K562 (cell line): ENCODE results near the gene NNAT. TPM values are rescaled to one million over a fixed set of nuclear protein-coding genes. Genes with fewer than 3 reads are reported as not detected.

Source experiments
- ATAC-seq: fragments of 200-7000 bp; cut with Tn5 transposase; 3 replicates; pipeline ENCODE4 v1.9.1; 2020; ENCODE audit warnings: moderate library complexity
- BruUV-seq: library from RNA; stranded (reverse); fragments of 400-500 nt; replicated peaks from 2 replicates; lab custom pipeline; 2021; lab: Mats Ljungman, UMichigan
- CTCF ChIA-PET: fragments of 300-600 bp; formaldehyde crosslinking; extraction: SDS; loops from one replicate; lab custom pipeline; 2021; ENCODE audit warnings: low intra/inter-chr PET ratio; lab: Yijun Ruan, JAX
- POLR2A ChIA-PET: fragments of 300-600, 350-650 bp; sonication (Branson Sonifier 250); formaldehyde crosslinking; extraction: SDS; loops from one replicate; lab custom pipeline; 2021; ENCODE audit warnings: antibody characterized with exemption, inconsistent platforms; lab: Yijun Ruan, JAX
- DNase-seq, 4 experiments: peaks; one replicate each; pipeline versions ENCODE4 v3.0.0 to v3.0.0-alpha.2; 2011 to 2018; ENCODE audit warnings: low spot score in 3 of 4, mixed read lengths in 3 of 4; ENCODE audit errors: extremely low read depth in 1 of 4
- FAIRE-seq: peaks from 2 replicates; lab custom pipeline; 2011; peaks lifted over from hg19 to GRCh38; lab: Jason Lieb, UNC
- H2AFZ ChIP-seq: 2 replicates; pipeline ENCODE4 v1.6.0; 2011; ENCODE audit warnings: low read depth, low read length, control low read depth, inconsistent platforms
- H3K27ac ChIP-seq: fragments of 200-600 bp; 3 replicates; pipeline ENCODE4 v1.8.0; 2011; ENCODE audit warnings: low read depth, mild to moderate bottlenecking, control low read depth, inconsistent platforms, low read length, moderate library complexity, mixed read lengths; ENCODE audit errors: extremely low read depth
- H3K27me3 ChIP-seq, 2 experiments: fragments of 300-600 bp in 1 of 2; 2 replicates in 1 of 2; 3 replicates in 1 of 2; pipeline versions ENCODE4 v1.6.0 to v1.8.0; 2011; ENCODE audit warnings: inconsistent platforms in 2 of 2, low read length in 2 of 2, mild to moderate bottlenecking in 1 of 2, mixed read lengths in 1 of 2, moderate library complexity in 1 of 2; ENCODE audit not compliant: control insufficient read depth in 2 of 2, insufficient read depth in 2 of 2
- H3K36me3 ChIP-seq: fragments of 300-600 bp; 3 replicates; pipeline ENCODE4 v1.8.0; 2011; ENCODE audit warnings: mild to moderate bottlenecking, low read length, inconsistent platforms; ENCODE audit not compliant: control insufficient read depth, insufficient read depth
- H3K4me1 ChIP-seq, 2 experiments: fragments of 200-600 bp in 1 of 2; replicated peaks in 1 of 2; 2 replicates in 1 of 2; 3 replicates in 1 of 2; pipeline versions ENCODE4 v1.5.1 to v1.8.0; 2011; ENCODE audit warnings: inconsistent platforms in 2 of 2, low read length in 2 of 2, mild to moderate bottlenecking in 1 of 2, mixed read lengths in 1 of 2, moderate library complexity in 1 of 2; ENCODE audit not compliant: control insufficient read depth in 2 of 2, insufficient read depth in 2 of 2
- H3K4me2 ChIP-seq: 2 replicates; pipeline ENCODE4 v1.6.1; 2011; ENCODE audit warnings: low read length, control low read depth, inconsistent platforms, mixed read lengths; ENCODE audit not compliant: insufficient read depth
- H3K4me3 ChIP-seq: fragments of 200-600 bp; sonication (generic), shearing (Covaris generic); 2 replicates; pipeline ENCODE4 v1.5.1; 2016; ENCODE audit warnings: control low read depth, inconsistent platforms
- H3K79me2 ChIP-seq: fragments of 200-600 bp; 3 replicates; pipeline ENCODE4 v1.8.0; 2011; ENCODE audit warnings: low read length, inconsistent platforms; ENCODE audit not compliant: control insufficient read depth, insufficient read depth
- H3K9ac ChIP-seq, 2 experiments: 2 replicates each; pipeline versions ENCODE4 v1.6.0 to v1.6.1; 2011; ENCODE audit warnings: low read depth in 2 of 2, low read length in 2 of 2, control low read depth in 1 of 2, inconsistent platforms in 1 of 2, mild to moderate bottlenecking in 1 of 2, mixed read lengths in 1 of 2; ENCODE audit not compliant: insufficient read depth in 1 of 2
- H3K9me1 ChIP-seq: one replicate; pipeline ENCODE4 v1.6.0; 2011; ENCODE audit warnings: inconsistent platforms, mild to moderate bottlenecking, low read length, moderate library complexity; ENCODE audit not compliant: control insufficient read depth, insufficient read depth
- H3K9me3 ChIP-seq: replicated peaks from 2 replicates; pipeline ENCODE4 v1.5.1; 2011; ENCODE audit warnings: low read depth, low read length, inconsistent platforms; ENCODE audit not compliant: control insufficient read depth, insufficient read depth
- H4K20me1 ChIP-seq: replicated peaks from 2 replicates; pipeline ENCODE4 v1.6.1; 2011; ENCODE audit warnings: low read length, inconsistent platforms, mixed read lengths; ENCODE audit not compliant: control insufficient read depth, insufficient read depth
- ARNT ChIP-seq, 2 experiments: fragments of 450-650 bp; IDR thresholded peaks; 2 replicates each; pipeline ENCODE4 v1.6.1; 2016; ENCODE audit warnings: mild to moderate bottlenecking in 1 of 2
- HDAC6 ChIP-seq: IDR thresholded peaks from 2 replicates; pipeline ENCODE4 v1.6.1; 2012; ENCODE audit warnings: low read depth, mild to moderate bottlenecking, control low read depth, inconsistent platforms, low read length, moderate library complexity
- NFE2 ChIP-seq: IDR thresholded peaks from 2 replicates; pipeline ENCODE4 v1.6.1; 2014; ENCODE audit warnings: antibody characterized with exemption, low read depth
- RFX1 ChIP-seq: fragments of 450-650 bp; IDR thresholded peaks from 2 replicates; pipeline ENCODE4 v1.6.1; 2016; ENCODE audit warnings: mild to moderate bottlenecking, moderate library complexity
- TCF7L2 ChIP-seq: fragments of 150-350 bp; IDR thresholded peaks from 2 replicates; pipeline ENCODE4 v1.6.1; 2016; ENCODE audit warnings: low read depth, mild to moderate bottlenecking, low read length, moderate library complexity
- THRAP3 ChIP-seq: fragments of 450-650 bp; IDR thresholded peaks from 2 replicates; pipeline ENCODE4 v1.6.1; 2016; ENCODE audit warnings: mild to moderate bottlenecking, inconsistent platforms, borderline replicate concordance
- TRIM24 ChIP-seq, 2 experiments: fragments of 450-650 bp; IDR thresholded peaks; 2 replicates each; pipeline ENCODE4 v1.6.1; 2016
- ZNF277 ChIP-seq: fragments of 250-450 bp; sonication (Bioruptor Pico); IDR thresholded peaks from 2 replicates; pipeline ENCODE4 v1.8.0; 2022; ENCODE audit warnings: inconsistent platforms, mild to moderate bottlenecking, moderate library complexity, borderline replicate concordance
- ZNF282 ChIP-seq: sonication (generic); formaldehyde crosslinking; IDR thresholded peaks from 2 replicates; pipeline ENCODE4 v1.8.1; 2023; ENCODE audit warnings: missing genetic modification reagents
- WGBS: fragments of 100-300 bp; shearing (Covaris generic); methylation state at CpG from one replicate; pipeline ENCODE4 v1.1.6; 2016; ENCODE audit warnings: low coverage, mixed read lengths; ENCODE audit not compliant: insufficient coverage; ENCODE audit errors: missing lambda C conversion rate; 5-methylcytosine and 5-hydroxymethylcytosine counted together
- in situ Hi-C: fragments of 300-500 bp; cut with MboI; formaldehyde crosslinking; loops from 4 replicates; pipeline ENCODE4 v1.15.0; 2018; ENCODE audit warnings: inconsistent platforms, mixed read lengths
- intact Hi-C: fragments of 100-400 bp; cut with micrococcal nuclease; formaldehyde crosslinking; loops from 2 replicates; pipeline ENCODE4 v1.14.2; 2022
- polyA plus RNA-seq, 8 experiments: library from polyadenylated mRNA; depleted of rRNA in 4 of 8; stranded (reverse) in 5 of 8; unstranded in 3 of 8; fragments of >200 nt; fragmentation: Nextera tagmentation in 2 of 8; fragmentation: Illumina TruSeq in 1 of 8; extraction: Ambion mirVana in 2 of 8; extraction: Trizol in 1 of 8; gene quantifications; 2 replicates each; pipeline versions ENCODE4 v1.2.1 to v1.2.3, GENCODE V29; 2011 to 2014; ENCODE audit warnings: inconsistent platforms in 1 of 8, missing spikeins in 1 of 8
- total RNA-seq, 7 experiments: library from RNA; depleted of rRNA in 6 of 7; stranded (reverse); fragments of >200 nt in 6 of 7; fragmentation: Illumina TruSeq in 2 of 7; extraction: Trizol in 2 of 7; gene quantifications; 2 replicates each; pipeline versions ENCODE4 v1.2.1 to v1.2.3, GENCODE V29; 2011 to 2021; ENCODE audit warnings: low replicate concordance in 1 of 7
- TF ChIP-seq, protein P1 (sequence below): sonication (generic); formaldehyde crosslinking; IDR thresholded peaks from 2 replicates; pipeline ENCODE4 v1.8.1; 2023; ENCODE audit warnings: mild to moderate bottlenecking, missing genetic modification reagents
- TF ChIP-seq, protein P2 (sequence below): fragments of 250-450 bp; sonication (Bioruptor Pico); IDR thresholded peaks from 2 replicates; pipeline ENCODE4 v1.5.0; 2021

Gene NNAT
- total and polyA plus RNA-seq, 9 of the 15 experiments (the other 6 are each of a cell fraction or from before 2014, with no cell fraction given): 0.13 TPM; not detected in 8

DNA sequence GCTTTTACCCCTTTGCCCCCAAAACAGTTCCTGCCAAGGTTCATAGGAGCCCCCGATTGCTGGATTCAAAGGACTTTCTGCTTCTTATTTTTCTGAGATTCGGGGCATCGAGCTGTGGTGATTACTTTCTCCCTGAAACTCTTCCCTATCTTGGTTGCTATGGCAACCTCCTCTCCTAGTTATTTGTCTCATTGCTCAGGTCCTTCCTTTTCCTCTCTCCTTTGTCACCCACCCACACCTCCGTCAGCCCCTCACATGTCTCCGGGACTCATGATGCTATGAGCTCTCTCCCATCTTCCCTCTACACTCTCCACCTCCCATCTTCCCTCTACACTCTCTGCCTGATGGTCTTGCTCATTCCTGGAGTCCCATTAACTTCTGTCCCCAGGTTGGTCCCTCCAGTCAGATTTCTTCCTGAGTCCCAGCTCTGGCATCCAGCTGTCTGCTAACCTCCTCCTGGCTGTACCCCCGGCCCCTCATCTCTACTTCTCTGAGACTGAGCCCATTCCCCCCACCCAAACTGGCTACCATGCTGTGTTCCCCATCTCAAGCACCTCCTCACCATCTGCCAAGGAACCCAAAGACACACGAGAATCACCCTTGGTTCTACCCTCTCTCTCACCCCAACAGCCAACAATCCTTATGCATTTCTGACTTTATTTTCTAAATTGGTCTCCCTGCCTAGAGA, 30.2 kb upstream of the NNAT start:
- no peak for FAIRE-seq
- in situ Hi-C loops: no loop called here

GRCh38 chr20:37492096-37492625, 28.9 kb upstream of the NNAT start:
- Histone ChIP-seq H3K36me3 (no peaks in the 10 kb centered on the region), H3K9ac (no peak overlapping the region), H3K4me3 (no peak overlapping the region), H3K9me1 (no peaks in the 10 kb centered on the region), H3K27ac (no peak overlapping the region), H2AFZ (no peak overlapping the region), H3K9me3 (no peaks in the 10 kb centered on the region), H3K27me3 (peaks cover 3 to 29% of the 10 kb centered on the region in 2 experiments; a peak in 3 of 5 replicates), H4K20me1 (no peaks in the 10 kb centered on the region), H3K4me2 (no peak overlapping the region), H3K4me1 (no peaks in the 10 kb centered on the region), H3K79me2 (no peaks in the 10 kb centered on the region)
- ATAC-seq (no peak), DNase-seq (no peak), FAIRE-seq (no peak)
- in situ Hi-C loops (no loop called here), intact Hi-C loops (no loop called here)
- WGBS: 4% methylated on average over 6 of the region's 6 CpGs
- BruUV-seq: no TSS peak
- ChIA-PET POLR2A (interaction anchor here (0.7 to 1.3 kb wide), 4 partner anchors 9 to 438 kb away, joined by 3 to 5 read pairs (median 4); no protein-coding TSS in a partner anchor), CTCF (no interaction called here)
- no peak for TF ChIP-seq TRIM24 (IDR thresholded peaks at IDR 0.05)
- TF ChIP-seq NFE2: no peak
- TF ChIP-seq, protein P1, sequence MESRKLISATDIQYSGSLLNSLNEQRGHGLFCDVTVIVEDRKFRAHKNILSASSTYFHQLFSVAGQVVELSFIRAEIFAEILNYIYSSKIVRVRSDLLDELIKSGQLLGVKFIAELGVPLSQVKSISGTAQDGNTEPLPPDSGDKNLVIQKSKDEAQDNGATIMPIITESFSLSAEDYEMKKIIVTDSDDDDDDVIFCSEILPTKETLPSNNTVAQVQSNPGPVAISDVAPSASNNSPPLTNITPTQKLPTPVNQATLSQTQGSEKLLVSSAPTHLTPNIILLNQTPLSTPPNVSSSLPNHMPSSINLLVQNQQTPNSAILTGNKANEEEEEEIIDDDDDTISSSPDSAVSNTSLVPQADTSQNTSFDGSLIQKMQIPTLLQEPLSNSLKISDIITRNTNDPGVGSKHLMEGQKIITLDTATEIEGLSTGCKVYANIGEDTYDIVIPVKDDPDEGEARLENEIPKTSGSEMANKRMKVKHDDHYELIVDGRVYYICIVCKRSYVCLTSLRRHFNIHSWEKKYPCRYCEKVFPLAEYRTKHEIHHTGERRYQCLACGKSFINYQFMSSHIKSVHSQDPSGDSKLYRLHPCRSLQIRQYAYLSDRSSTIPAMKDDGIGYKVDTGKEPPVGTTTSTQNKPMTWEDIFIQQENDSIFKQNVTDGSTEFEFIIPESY (CRISPR knock-in tag): no peak
- TF ChIP-seq THRAP3: no peak
- no peak for TF ChIP-seq ZNF282 (CRISPR knock-in tag)
- no peak for TF ChIP-seq ZNF277 (CRISPR knock-in tag)
- no peak for TF ChIP-seq HDAC6
- TF ChIP-seq TCF7L2: no peak
- TF ChIP-seq, protein P2, sequence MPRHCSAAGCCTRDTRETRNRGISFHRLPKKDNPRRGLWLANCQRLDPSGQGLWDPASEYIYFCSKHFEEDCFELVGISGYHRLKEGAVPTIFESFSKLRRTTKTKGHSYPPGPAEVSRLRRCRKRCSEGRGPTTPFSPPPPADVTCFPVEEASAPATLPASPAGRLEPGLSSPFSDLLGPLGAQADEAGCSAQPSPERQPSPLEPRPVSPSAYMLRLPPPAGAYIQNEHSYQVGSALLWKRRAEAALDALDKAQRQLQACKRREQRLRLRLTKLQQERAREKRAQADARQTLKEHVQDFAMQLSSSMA: no peak

More for the DNA sequence above, 30.2 kb upstream of the NNAT start:
- no peak overlapping the region for H2AFZ ChIP-seq
- POLR2A ChIA-PET: interaction anchor here (0.9 to 1.4 kb wide), 3 partner anchors 11 to 16 kb away, joined by 4 read pairs; no protein-coding TSS in a partner anchor
- no peaks in the 10 kb centered on the region for H3K4me1 ChIP-seq
- DNase-seq (no peak), ATAC-seq (no peak)
- BruUV-seq: no TSS peak
- WGBS: 0% methylated on average over 7 of the region's 7 CpGs
- intact Hi-C loops: no loop called here
- TF ChIP-seq RFX1 (peak; percentile 88), ARNT (IDR thresholded peaks at IDR 0.05) (no peak)
- H3K36me3 ChIP-seq: no peaks in the 10 kb centered on the region
- no peaks in the 10 kb centered on the region for H3K9me1 ChIP-seq
- H3K4me2 ChIP-seq: no peak overlapping the region
- no peak overlapping the region for H3K4me3 ChIP-seq
- no peak overlapping the region for H3K9ac ChIP-seq
- no peaks in the 10 kb centered on the region for H4K20me1 ChIP-seq
- no peaks in the 10 kb centered on the region for H3K9me3 ChIP-seq
- H3K79me2 ChIP-seq: no peaks in the 10 kb centered on the region
- CTCF ChIA-PET: no interaction called here
- H3K27ac ChIP-seq: no peak overlapping the region
- H3K27me3 ChIP-seq: peaks cover 3 to 31% of the 10 kb centered on the region in 2 experiments; a peak in 4 of 5 replicates
